Hepatocyte (in vitro differentiated cells): ENCODE measurements around the gene CSTF3.

Experiments
- CTCF ChIP-seq: fragments of 200-600 bp; sonication (generic); IDR thresholded peaks from 2 replicates; pipeline ENCODE4 v1.5.1; 2016; ENCODE audit warnings: antibody characterized with exemption, mild to moderate bottlenecking; ENCODE audit not compliant: poor library complexity
- EZH2 ChIP-seq: fragments of 200-600 bp; sonication (generic); IDR thresholded peaks from 2 replicates; pipeline ENCODE4 v1.6.1; 2016; ENCODE audit warnings: antibody characterized with exemption, mild to moderate bottlenecking, borderline replicate concordance

GRCh38 chr11:33057284-33057683, 104.0 kb downstream of the CSTF3 start:
- no peak for TF ChIP-seq CTCF
- TF ChIP-seq EZH2 = no peak
